Pons (tissue), 1 donor: ENCODE data around the gene YPEL1.
"Not testable (repeated sequence)": the region's sequence is repeated elsewhere in the genome, so short reads cannot be mapped to it uniquely, and the experiment has no call there.

Experiments
- DNase-seq: peaks from one replicate; pipeline ENCODE4 v3.0.0-alpha.2; 2016; ENCODE audit warnings: low spot score

The YPEL1 gene

GRCh38 chr22:21721195-21721852 lies 14.3 kb downstream of the YPEL1 start:
- DNase-seq = not testable (repeated sequence)

GRCh38 chr22:21720191-21720859 lies 15.3 kb downstream of the YPEL1 start:
- DNase-seq = not testable (repeated sequence)

GRCh38 chr22:21719024-21719423 lies 16.6 kb downstream of the YPEL1 start:
- DNase-seq = peak; percentile 10

GRCh38 chr22:21718499-21718898 lies 17.1 kb downstream of the YPEL1 start:
- no peak for DNase-seq

- DNase-seq = not testable (repeated sequence)
These were observed 19.0 kb downstream of the YPEL1 start for GRCh38 chr22:21716395-21717122.

GRCh38 chr22:21714786-21715185 lies 20.8 kb downstream of the YPEL1 start:
- no peak for DNase-seq

- no peak for DNase-seq
These were observed 21.4 kb downstream of the YPEL1 start for GRCh38 chr22:21714059-21714770.

- DNase-seq = no peak
These were observed 22.1 kb downstream of the YPEL1 start for GRCh38 chr22:21713428-21714058.

GRCh38 chr22:21712751-21713427 lies 22.7 kb downstream of the YPEL1 start:
- peak; percentile 91 for DNase-seq

- no peak for DNase-seq
These were observed 23.7 kb downstream of the YPEL1 start for GRCh38 chr22:21711851-21712250.

GRCh38 chr22:21710156-21710555 lies 25.4 kb downstream of the YPEL1 start:
- DNase-seq = no peak

GRCh38 chr22:21709688-21710087 lies 25.9 kb downstream of the YPEL1 start:
- no peak for DNase-seq

- no peak for DNase-seq
These were observed 26.6 kb downstream of the YPEL1 start for GRCh38 chr22:21708960-21709359.

GRCh38 chr22:21707677-21708076 lies 27.9 kb downstream of the YPEL1 start:
- no peak for DNase-seq

GRCh38 chr22:21703684-21704316 lies 31.8 kb downstream of the YPEL1 start:
- no peak for DNase-seq

GRCh38 chr22:21702700-21703683 lies 32.6 kb downstream of the YPEL1 start:
- no peak for DNase-seq

- no peak for DNase-seq
These were observed 33.5 kb downstream of the YPEL1 start for GRCh38 chr22:21702094-21702493.

GRCh38 chr22:21701384-21701971 lies 34.1 kb downstream of the YPEL1 start:
- DNase-seq = no peak

- DNase-seq = no peak
These were observed 34.8 kb downstream of the YPEL1 start for GRCh38 chr22:21700822-21701221.
